GM12878 (cell line): ENCODE data around the gene OR4B1. TPM values are rescaled to one million over a fixed set of nuclear protein-coding genes. Genes with fewer than 3 reads are reported as not detected.

Source experiments
- ATAC-seq: fragments of 200-7000 bp; cut with Tn5 transposase; 3 replicates; pipeline ENCODE4 v1.9.1; 2020; ENCODE audit warnings: mild to moderate bottlenecking, moderate library complexity
- BruUV-seq: library from RNA; stranded (reverse); fragments of 400-500 nt; replicated peaks from 2 replicates; lab custom pipeline; 2021; lab: Mats Ljungman, UMichigan
- CTCF ChIA-PET: fragments of 300-600 bp; sonication (Branson Sonifier 250); formaldehyde crosslinking; extraction: SDS; loops from one replicate; lab custom pipeline; 2021; ENCODE audit warnings: inconsistent platforms; lab: Yijun Ruan, JAX
- POLR2A ChIA-PET: fragments of 350-600 bp; formaldehyde crosslinking; extraction: SDS; loops from one replicate; lab custom pipeline; 2021; ENCODE audit warnings: inconsistent platforms; lab: Charles Lee
- RAD21 ChIA-PET: fragments of 300-600 bp; sonication (Branson Sonifier 250); formaldehyde crosslinking; loops from one replicate; lab custom pipeline; 2023; ENCODE audit warnings: antibody characterized with exemption; ENCODE audit not compliant: unreplicated experiment; lab: Charles Lee
- SMC1A ChIA-PET: fragments of 300-600 bp; sonication (Branson Sonifier 250); formaldehyde crosslinking; loops from one replicate; lab custom pipeline; 2023; ENCODE audit not compliant: unreplicated experiment, uncharacterized antibody; lab: Charles Lee
- DNase-seq: peaks from one replicate; pipeline ENCODE4 v3.0.0-alpha.2; 2011; ENCODE audit warnings: low read depth, low spot score
- FAIRE-seq: peaks from 3 replicates; lab custom pipeline; 2011; peaks lifted over from hg19 to GRCh38; lab: Jason Lieb, UNC
- H2AFZ ChIP-seq: 2 replicates; pipeline ENCODE4 v1.6.0; 2011; ENCODE audit warnings: low read depth, low read length, control low read depth; ENCODE audit not compliant: control insufficient read depth
- H3K27ac ChIP-seq: 2 replicates; pipeline ENCODE4 v1.5.1; 2011; ENCODE audit warnings: control low read depth; ENCODE audit not compliant: control insufficient read depth, insufficient read depth
- H3K27me3 ChIP-seq, 2 experiments: replicated peaks in 1 of 2; 2 replicates each; pipeline versions ENCODE4 v1.6.0 to v1.6.1; 2011; ENCODE audit warnings: low read length in 1 of 2; ENCODE audit not compliant: control insufficient read depth in 2 of 2, insufficient read depth in 2 of 2
- H3K36me3 ChIP-seq, 2 experiments: 2 replicates each; pipeline ENCODE4 v1.5.1; 2011; ENCODE audit warnings: low read length in 1 of 2; ENCODE audit not compliant: control insufficient read depth in 2 of 2, insufficient read depth in 2 of 2
- H3K4me1 ChIP-seq: 2 replicates; pipeline ENCODE4 v1.6.1; 2011; ENCODE audit warnings: mild to moderate bottlenecking, low read length, moderate library complexity, mixed read lengths; ENCODE audit not compliant: control insufficient read depth, insufficient read depth
- H3K4me2 ChIP-seq: 2 replicates; pipeline ENCODE4 v1.6.0; 2011; ENCODE audit warnings: control low read depth; ENCODE audit not compliant: control insufficient read depth, insufficient read depth
- H3K4me3 ChIP-seq: fragments of 200-600 bp; sonication (generic); 2 replicates; pipeline ENCODE4 v1.5.1; 2016
- H3K79me2 ChIP-seq: 2 replicates; pipeline ENCODE4 v1.6.0; 2011; ENCODE audit warnings: low read length; ENCODE audit not compliant: control insufficient read depth, insufficient read depth
- H3K9ac ChIP-seq: 2 replicates; pipeline ENCODE4 v1.8.0; 2011; ENCODE audit warnings: low read length, control low read depth, mixed read lengths; ENCODE audit not compliant: control insufficient read depth, insufficient read depth
- H3K9me3 ChIP-seq: replicated peaks from 3 replicates; pipeline ENCODE4 v1.5.1; 2011; ENCODE audit warnings: mild to moderate bottlenecking, low read length; ENCODE audit not compliant: control insufficient read depth, insufficient read depth
- H4K20me1 ChIP-seq: 2 replicates; pipeline ENCODE4 v1.6.0; 2011; ENCODE audit not compliant: control insufficient read depth, insufficient read depth
- BCL11A ChIP-seq: IDR thresholded peaks from 2 replicates; pipeline ENCODE4 v1.6.1; 2011; ENCODE audit warnings: low read depth, low read length
- IKZF2 ChIP-seq, 2 experiments: fragments of 450-650 bp; IDR thresholded peaks; 2 replicates each; pipeline ENCODE4 v1.6.1; 2017; ENCODE audit warnings: mild to moderate bottlenecking in 2 of 2, moderate library complexity in 2 of 2
- NR2C1 ChIP-seq: fragments of 450-650 bp; IDR thresholded peaks from 2 replicates; pipeline ENCODE4 v1.6.1; 2017; ENCODE audit warnings: antibody characterized with exemption, mild to moderate bottlenecking, moderate library complexity
- STAT3 ChIP-seq: IDR thresholded peaks from 2 replicates; pipeline ENCODE4 v1.6.1; 2011; ENCODE audit warnings: low read depth, low read length, improper control_type of control experiment
- ZNF207 ChIP-seq: fragments of 450-650 bp; IDR thresholded peaks from 2 replicates; pipeline ENCODE4 v1.6.1; 2014; ENCODE audit warnings: antibody characterized with exemption, mild to moderate bottlenecking, borderline replicate concordance
- ZSCAN29 ChIP-seq: fragments of 450-650 bp; IDR thresholded peaks from 2 replicates; pipeline ENCODE4 v1.6.1; 2017; ENCODE audit warnings: mild to moderate bottlenecking, moderate library complexity
- WGBS: methylation state at CpG from one replicate; pipeline ENCODE4 v1.1.6; 2016; ENCODE audit warnings: low lambda C conversion rate; ENCODE audit not compliant: insufficient replicate concordance, insufficient coverage; ENCODE audit errors: missing lambda C conversion rate; 5-methylcytosine and 5-hydroxymethylcytosine counted together
- in situ Hi-C: fragments of 300-500 bp; cut with MboI; formaldehyde crosslinking; loops from 9 replicates; pipeline ENCODE4 v1.14.3; 2018; ENCODE audit warnings: mixed read lengths
- intact Hi-C: fragments of 100-400 bp; cut with micrococcal nuclease; formaldehyde crosslinking; loops from one replicate; pipeline ENCODE4 v1.14.2; 2022; ENCODE audit not compliant: unreplicated experiment
- polyA plus RNA-seq, 11 experiments: library from polyadenylated mRNA; depleted of rRNA in 4 of 11; unstranded in 6 of 11; stranded (reverse) in 5 of 11; fragments of >200 nt; fragmentation: Nextera tagmentation in 4 of 11; fragmentation: Illumina TruSeq in 1 of 11; extraction: Ambion mirVana in 4 of 11; extraction: Trizol in 1 of 11; gene quantifications; 1 replicate in 1 of 11; 2 replicates in 10 of 11; pipeline versions ENCODE4 v1.2.1 to v1.2.3, GENCODE V29; 2011 to 2016; ENCODE audit warnings: inconsistent platforms in 2 of 11, missing spikeins in 2 of 11, low read depth in 1 of 11
- total RNA-seq, 4 experiments: library from RNA; depleted of rRNA in 3 of 4; stranded (reverse); fragments of >200 nt in 3 of 4; fragmentation: Illumina TruSeq in 1 of 4; extraction: Trizol in 1 of 4; gene quantifications; 2 replicates each; pipeline versions ENCODE4 v1.2.1 to v1.2.3, GENCODE V29; 2013 to 2021

The OR4B1 gene
- total and polyA plus RNA-seq, 10 of the 15 experiments (the other 5 are each of a cell fraction or from before 2014, with no cell fraction given), result not detected

GRCh38 chr11:48169717-48170116 lies 46.9 kb upstream of the OR4B1 start:
- no peak overlapping the region for H3K4me3 ChIP-seq
- in situ Hi-C loops (no loop called here), intact Hi-C loops (loop anchor here (5.0 to 10.0 kb wide), 2 partner anchors 1355 to 1828 kb away; no protein-coding TSS in a partner anchor)
- no peaks in the 10 kb centered on the region for H3K79me2 ChIP-seq
- H3K4me2 ChIP-seq, result no peak overlapping the region
- no peak for ATAC-seq
- no peak for DNase-seq
- no peak for FAIRE-seq
- no TSS peak for BruUV-seq
- ChIA-PET RAD21 (no interaction called here), POLR2A (no interaction called here), CTCF (interaction anchor here (0.5 to 2.2 kb wide), 2 partner anchors 235 to 1216 kb away, joined by 4 to 6 read pairs; no protein-coding TSS in a partner anchor), SMC1A (no interaction called here)
- H3K9ac ChIP-seq, result no peak overlapping the region
- no peak overlapping the region for H3K27ac ChIP-seq
- H3K27me3 ChIP-seq, result no peaks in the 10 kb centered on the region
- TF ChIP-seq ZNF207, result no peak
- TF ChIP-seq STAT3, result no peak
- TF ChIP-seq NR2C1, result no peak
- TF ChIP-seq BCL11A, result no peak
- TF ChIP-seq IKZF2 (IDR thresholded peaks at IDR 0.05), result no peak
- no peak for TF ChIP-seq ZSCAN29
- WGBS, result 64% methylated on average over 7 of the region's 7 CpGs
- no peaks in the 10 kb centered on the region for H3K9me3 ChIP-seq
- peaks cover 4% of the 10 kb centered on the region; the same call in 1 of the 2 replicates for H3K4me1 ChIP-seq
- H2AFZ ChIP-seq, result no peak overlapping the region
- H4K20me1 ChIP-seq, result no peaks in the 10 kb centered on the region; the same call in 1 of the 2 replicates
- H3K36me3 ChIP-seq, result no peaks in the 10 kb centered on the region
